Adipose tissue (tissue), 3 donors: ENCODE data around the gene NELFA. TPM values are rescaled to one million over a fixed set of nuclear protein-coding genes. Genes with fewer than 3 reads are reported as not detected.

Source experiments
- H3K27ac ChIP-seq: one replicate; pipeline ENCODE4 v1.5.1; 2013; ENCODE audit warnings: low read depth, low read length
- WGBS, 3 donors: extraction: QIAGEN DNeasy Blood & Tissue Kit; methylation state at CpG; one replicate each; pipeline ENCODE4 v1.1.7; 2013; 5-methylcytosine and 5-hydroxymethylcytosine counted together
- polyA plus RNA-seq, 3 donors: library from polyadenylated mRNA; stranded (reverse); fragments of 200-250 nt; gene quantifications; one replicate each; pipeline ENCODE4 v1.2.3, GENCODE V29; 2013
- donor health status: healthy with polysubstance abuse.
- donor health status: Bipolar disorder and iron deficiency.
- donor health status: healthy.

The NELFA gene
- polyA plus RNA-seq, 3 donors = 13.5 to 20.5 (median 16.9) TPM

- H3K27ac ChIP-seq = no peak overlapping the region
- 92 to 95% (median 93%) methylated on average over 12 of the region's 12 CpGs for WGBS, 3 donors
Measured at GRCh38 chr4:1956631-1957030, 52.1 kb downstream of the NELFA start.

- no peak overlapping the region for H3K27ac ChIP-seq
- 79 to 97% (median 96%) methylated on average over 9 of the region's 9 CpGs for WGBS, 3 donors
Measured at GRCh38 chr4:1953335-1953734, 55.4 kb downstream of the NELFA start.

GRCh38 chr4:1952719-1953118 lies 56.1 kb downstream of the NELFA start:
- H3K27ac ChIP-seq = no peak overlapping the region
- 73 to 84% (median 79%) methylated on average over 5 of the region's 5 CpGs for WGBS, 3 donors

GRCh38 chr4:1952058-1952700 lies 56.6 kb downstream of the NELFA start:
- no peak overlapping the region for H3K27ac ChIP-seq
- WGBS, 3 donors = 94 to 96% (median 95%) methylated on average over 20 of the region's 20 CpGs

- H3K27ac ChIP-seq = no peak overlapping the region
- 91 to 92% (median 92%) methylated on average over 10 of the region's 10 CpGs for WGBS, 3 donors
Measured at GRCh38 chr4:1950369-1950768, 58.4 kb downstream of the NELFA start.

- 92 to 94% (median 93%) methylated on average over 8 of the region's 8 CpGs for whole genome bisulfite sequencing, 3 donors
Measured at GRCh38 chr4:1948892-1949436, 59.8 kb downstream of the NELFA start.

GRCh38 chr4:1948232-1948631 lies 60.5 kb downstream of the NELFA start:
- no peak overlapping the region for H3K27ac ChIP-seq
- WGBS, 3 donors = 95% methylated on average over 16 of the region's 16 CpGs

More at GRCh38 chr4:1948892-1949436, 59.8 kb downstream of the NELFA start:
- H3K27ac ChIP-seq = no peak overlapping the region

GRCh38 chr4:1945912-1946311 lies 62.9 kb downstream of the NELFA start:
- WGBS, 3 donors = 95 to 100% (median 100%) methylated on average over 1 of the region's 1 CpG
- H3K27ac ChIP-seq = no peak overlapping the region

GRCh38 chr4:1945124-1945895 lies 63.5 kb downstream of the NELFA start:
- no peak overlapping the region for H3K27ac ChIP-seq
- WGBS, 3 donors = 77 to 85% (median 78%) methylated on average over 11 of the region's 11 CpGs

GRCh38 chr4:1943928-1944327 lies 64.8 kb downstream of the NELFA start:
- no peak overlapping the region for H3K27ac ChIP-seq
- 95 to 97% (median 96%) methylated on average over 7 of the region's 7 CpGs for WGBS, 3 donors

- WGBS, 3 donors = 80 to 89% (median 84%) methylated on average over 7 of the region's 7 CpGs
- no peak overlapping the region for H3K27ac ChIP-seq
Measured at GRCh38 chr4:1940566-1940965, 68.2 kb downstream of the NELFA start.

- no peak overlapping the region for H3K27ac ChIP-seq
- 63 to 92% (median 89%) methylated on average over 11 of the region's 11 CpGs for WGBS, 3 donors
Measured at GRCh38 chr4:1939664-1940509, 68.9 kb downstream of the NELFA start.

GRCh38 chr4:1938027-1938426 lies 70.7 kb downstream of the NELFA start:
- no peak overlapping the region for H3K27ac ChIP-seq
- WGBS, 3 donors = 85 to 94% (median 87%) methylated on average over 8 of the region's 8 CpGs

GRCh38 chr4:1937550-1937949 lies 71.2 kb downstream of the NELFA start:
- WGBS, 3 donors = 97 to 99% (median 97%) methylated on average over 3 of the region's 3 CpGs
- H3K27ac ChIP-seq = no peak overlapping the region

- 45 to 96% (median 94%) methylated on average over 3 of the region's 3 CpGs for WGBS, 3 donors
- H3K27ac ChIP-seq = no peak overlapping the region
Measured at GRCh38 chr4:1933700-1934099, 75.1 kb downstream of the NELFA start.

GRCh38 chr4:1932736-1933135 lies 76.0 kb downstream of the NELFA start:
- WGBS, 3 donors = 89 to 97% (median 96%) methylated on average over 13 of the region's 13 CpGs
- H3K27ac ChIP-seq = no peak overlapping the region
